ENCODE results near the gene SLC6A12. TPM values are rescaled to one million over a fixed set of nuclear protein-coding genes. Genes with fewer than 3 reads are reported as not detected.

Gene SLC6A12
- total RNA-seq, 2 experiments from 2014 or later: not detected

- H3K9me3 Mint-ChIP-seq: no peaks in the 10 kb centered on the region
- no peak overlapping the region for H3K4me3 ChIP-seq (ENCODE audit: low read length)
- no peaks in the 10 kb centered on the region for H3K36me3 Mint-ChIP-seq (ENCODE audit: low read depth)
- peaks cover 71% of the 10 kb centered on the region for H3K27me3 Mint-ChIP-seq
- peaks cover 0 to 8% of the 10 kb centered on the region in 2 experiments for H3K9me3 ChIP-seq (ENCODE audit: control insufficient read depth in 1 of 2, insufficient read depth in 1 of 2, low read length in 2 of 2)
- intact Hi-C loops (cut with DNase I, micrococcal nuclease): no loop called here
- ChIA-PET POLR2A (no interaction called here), CTCF (no interaction called here)
- TF ChIP-seq CTCF (IDR thresholded peaks at IDR 0.05): no peak
- H3K27me3 ChIP-seq (ENCODE audit: control insufficient read depth in 1 of 2, insufficient read depth in 2 of 2, low read length in 2 of 2): peaks cover 17 to 35% of the 10 kb centered on the region in 2 experiments
- no peak overlapping the region for H3K4me3 Mint-ChIP-seq
- H3K4me1 ChIP-seq (ENCODE audit: insufficient read depth, low read length): peaks cover 2% of the 10 kb centered on the region
- no peak for DNase-seq
- peaks cover 4% of the 10 kb centered on the region for H3K4me1 Mint-ChIP-seq (ENCODE audit: low read depth)
- no peak overlapping the region for H3K27ac Mint-ChIP-seq
- no peak for ATAC-seq (ENCODE audit: poor library complexity)
- H3K27ac ChIP-seq (ENCODE audit: low read depth in 1 of 2, low read length in 2 of 2): no peak overlapping the region
- H3K36me3 ChIP-seq (ENCODE audit: insufficient read depth, low read length): no peaks in the 10 kb centered on the region
Observed at GRCh38 chr12:201361-201760, 12.6 kb downstream of the SLC6A12 start.

- no peak for TF ChIP-seq CTCF (IDR thresholded peaks at IDR 0.05)
- DNase-seq: no peak
- Histone ChIP-seq H3K9me3 (ENCODE audit: control insufficient read depth in 1 of 2, insufficient read depth in 1 of 2, low read length in 2 of 2) (peaks cover 0 to 9% of the 10 kb centered on the region in 2 experiments), H3K27ac (ENCODE audit: low read depth in 1 of 2, low read length in 2 of 2) (no peak overlapping the region), H3K36me3 (ENCODE audit: insufficient read depth, low read length) (no peaks in the 10 kb centered on the region), H3K27me3 (ENCODE audit: control insufficient read depth in 1 of 2, insufficient read depth in 2 of 2, low read length in 2 of 2) (peaks cover 12 to 18% of the 10 kb centered on the region in 2 experiments), H3K4me1 (ENCODE audit: insufficient read depth, low read length) (no peaks in the 10 kb centered on the region), H3K4me3 (ENCODE audit: low read length) (no peak overlapping the region)
- peaks cover 4% of the 10 kb centered on the region for H3K4me1 Mint-ChIP-seq (ENCODE audit: low read depth)
- H3K4me3 Mint-ChIP-seq: no peak overlapping the region
- ChIA-PET POLR2A (no interaction called here), CTCF (no interaction called here)
- H3K27ac Mint-ChIP-seq: no peak overlapping the region
- intact Hi-C loops (cut with DNase I, micrococcal nuclease): no loop called here
- no peak for ATAC-seq (ENCODE audit: poor library complexity)
- H3K9me3 Mint-ChIP-seq: no peaks in the 10 kb centered on the region
- peaks cover 64% of the 10 kb centered on the region for H3K27me3 Mint-ChIP-seq
- H3K36me3 Mint-ChIP-seq (ENCODE audit: low read depth): no peaks in the 10 kb centered on the region
Observed at GRCh38 chr12:198705-199104, 15.3 kb downstream of the SLC6A12 start.

- Mint-ChIP-seq H3K27me3 (peaks cover 68% of the 10 kb centered on the region), H3K4me1 (ENCODE audit: low read depth) (peaks cover 4% of the 10 kb centered on the region), H3K27ac (no peak overlapping the region), H3K4me3 (no peak overlapping the region), H3K9me3 (no peaks in the 10 kb centered on the region), H3K36me3 (ENCODE audit: low read depth) (no peaks in the 10 kb centered on the region)
- ATAC-seq (ENCODE audit: poor library complexity): no peak
- Histone ChIP-seq H3K4me1 (ENCODE audit: insufficient read depth, low read length) (no peaks in the 10 kb centered on the region), H3K9me3 (ENCODE audit: control insufficient read depth in 1 of 2, insufficient read depth in 1 of 2, low read length in 2 of 2) (peaks cover 0 to 9% of the 10 kb centered on the region in 2 experiments), H3K4me3 (ENCODE audit: low read length) (no peak overlapping the region), H3K27ac (ENCODE audit: low read depth in 1 of 2, low read length in 2 of 2) (no peak overlapping the region), H3K36me3 (ENCODE audit: insufficient read depth, low read length) (no peaks in the 10 kb centered on the region), H3K27me3 (ENCODE audit: control insufficient read depth in 1 of 2, insufficient read depth in 2 of 2, low read length in 2 of 2) (peaks cover 12 to 17% of the 10 kb centered on the region in 2 experiments)
- intact Hi-C loops (cut with DNase I, micrococcal nuclease): no loop called here
- DNase-seq: no peak
- ChIA-PET CTCF (no interaction called here), POLR2A (no interaction called here)
- no peak for TF ChIP-seq CTCF (IDR thresholded peaks at IDR 0.05)
Observed at GRCh38 chr12:197911-198695, 15.9 kb downstream of the SLC6A12 start.
